T-helper 1 cell treated with Interleukin-12 subunit alpha and Interleukin-12 subunit beta and Interleukin-4 antibody, amounts not matched to agents 30 ng/mL and 1 ng/mL, for 36 hours (primary cell): Measurements from ENCODE around the gene IGSF21. TPM values are rescaled to one million over a fixed set of nuclear protein-coding genes. Genes with fewer than 3 reads are reported as not detected.

Experiments
- intact Hi-C: fragments of 100-400 bp; cut with micrococcal nuclease; formaldehyde crosslinking; loops from one replicate; pipeline ENCODE4 v1.15.1; 2024
- total RNA-seq: library from RNA; stranded (reverse); gene quantifications from 2 replicates; pipeline ENCODE4 v1.2.3, GENCODE V29; 2022

IGSF21 gene
- total RNA-seq, result not detected in 2 replicates

DNA sequence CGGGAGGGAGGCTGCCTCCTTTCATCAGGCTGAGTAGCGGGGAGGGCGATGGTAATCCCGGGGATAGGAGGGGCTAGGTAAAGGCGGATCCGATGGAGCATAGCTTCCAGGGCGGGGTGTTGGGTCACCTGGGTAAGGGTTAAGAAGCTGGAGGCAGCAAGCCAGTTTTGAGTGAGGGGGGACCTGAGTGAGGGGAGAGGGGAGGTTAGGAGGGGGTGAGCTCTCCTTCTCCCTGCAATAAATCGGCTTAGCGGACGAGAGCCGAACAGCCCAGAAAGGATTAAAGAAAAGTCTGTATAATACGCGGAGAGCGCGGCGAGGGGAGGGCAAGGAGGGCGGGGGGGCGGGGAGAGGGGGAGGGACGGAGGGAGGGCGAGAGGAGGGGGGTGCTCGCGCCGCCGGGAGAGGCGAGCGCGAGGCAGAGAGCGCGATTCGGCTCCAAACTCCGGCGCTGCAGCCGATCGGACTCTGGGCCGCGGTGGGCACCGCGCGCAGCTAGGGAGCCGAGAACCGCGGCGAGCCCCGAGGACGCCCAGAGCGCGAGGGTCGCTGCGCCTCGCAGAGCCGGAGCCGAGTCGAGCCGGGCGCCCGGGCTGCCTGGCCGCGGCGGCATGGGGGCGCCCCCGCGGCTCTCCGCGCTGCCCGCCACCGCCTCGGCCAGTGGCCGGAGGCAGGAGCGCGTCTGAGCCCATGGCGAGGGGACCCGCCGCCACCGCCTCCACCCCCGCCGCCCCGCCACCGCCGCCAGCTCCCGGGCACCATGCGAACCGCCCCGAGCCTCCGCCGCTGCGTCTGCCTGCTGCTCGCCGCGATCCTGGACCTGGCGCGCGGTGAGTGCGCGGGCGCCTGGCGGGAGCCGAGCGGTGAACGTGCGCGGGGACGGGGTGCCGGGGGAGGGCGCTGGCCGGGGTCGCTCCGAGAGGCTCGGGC is at the start of gene IGSF21:
IGSF21 (plus strand) TSS at position 430 of the 930 bp plus-strand sequence; CDS start at position 761, 331 bp downstream.
- intact Hi-C loops, result loop anchor here (5.0 kb wide), 1 partner anchor 530 kb away; no protein-coding TSS in a partner anchor

DNA sequence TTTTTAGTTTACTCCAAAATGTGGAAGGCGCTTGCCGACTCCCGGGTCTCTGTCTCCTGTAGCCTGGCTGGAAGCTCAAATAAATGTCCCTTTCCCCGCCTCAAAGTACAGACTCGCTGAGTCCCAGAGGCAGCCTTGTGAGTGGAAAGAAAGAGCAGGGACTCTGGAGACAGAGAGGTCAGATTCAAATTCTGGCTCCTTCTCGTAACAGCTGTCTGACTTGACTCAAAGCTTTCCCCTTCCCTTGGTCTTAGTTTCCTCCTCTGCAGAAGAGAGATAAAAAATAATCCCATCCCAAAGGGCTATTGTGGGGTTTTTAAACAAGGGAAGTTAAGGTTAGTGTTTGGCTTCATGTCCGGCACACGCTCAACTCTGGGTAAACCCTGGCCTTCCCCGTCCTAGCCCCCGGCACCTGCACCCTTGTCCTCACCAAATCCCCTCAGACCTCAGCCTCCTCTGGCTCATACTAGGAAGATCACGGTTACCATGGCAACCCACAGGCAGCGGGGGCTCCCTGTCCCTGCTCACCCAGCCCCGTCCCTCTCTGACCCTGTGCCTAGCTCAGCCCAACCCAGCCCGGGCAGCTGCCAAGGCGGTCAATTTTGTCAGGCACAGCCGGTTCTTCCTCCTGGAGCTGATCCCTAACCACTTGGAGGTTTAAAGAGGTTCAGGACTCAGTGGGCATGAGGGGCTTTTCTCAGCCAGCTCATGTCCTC is 49.2 kb upstream of the IGSF21 start:
- intact Hi-C loops, result no loop called here

DNA sequence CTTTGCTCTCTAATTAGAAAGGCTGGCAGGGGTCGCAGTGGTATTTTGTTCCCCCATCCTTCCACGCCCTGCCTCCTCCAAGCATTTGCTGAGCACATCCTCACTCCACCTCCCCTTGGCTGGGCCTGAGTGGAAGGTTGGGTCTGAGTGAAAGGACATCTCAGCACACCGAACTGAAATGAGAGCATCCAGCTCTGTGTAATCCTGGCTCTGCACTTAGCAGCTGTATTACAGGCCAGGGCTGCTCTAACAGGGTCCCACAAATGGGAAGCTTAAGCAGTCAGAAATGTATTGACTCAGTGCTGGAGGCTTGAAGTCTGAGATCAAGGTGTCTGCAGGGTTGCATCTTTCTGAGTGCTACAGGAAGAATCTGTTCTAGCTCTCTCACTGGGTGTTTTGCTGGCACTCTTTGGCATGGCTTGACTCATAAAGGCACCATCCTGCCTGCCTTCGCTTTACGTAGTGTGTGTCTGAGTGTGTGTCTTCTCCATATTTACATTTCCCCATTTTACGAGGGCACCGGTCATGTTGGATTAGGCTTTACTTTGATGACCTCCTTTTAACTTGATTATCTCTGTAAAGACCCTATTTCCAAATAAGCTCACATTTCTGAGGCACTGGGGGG is 48.5 kb upstream of the IGSF21 start:
- intact Hi-C loops, result no loop called here

DNA sequence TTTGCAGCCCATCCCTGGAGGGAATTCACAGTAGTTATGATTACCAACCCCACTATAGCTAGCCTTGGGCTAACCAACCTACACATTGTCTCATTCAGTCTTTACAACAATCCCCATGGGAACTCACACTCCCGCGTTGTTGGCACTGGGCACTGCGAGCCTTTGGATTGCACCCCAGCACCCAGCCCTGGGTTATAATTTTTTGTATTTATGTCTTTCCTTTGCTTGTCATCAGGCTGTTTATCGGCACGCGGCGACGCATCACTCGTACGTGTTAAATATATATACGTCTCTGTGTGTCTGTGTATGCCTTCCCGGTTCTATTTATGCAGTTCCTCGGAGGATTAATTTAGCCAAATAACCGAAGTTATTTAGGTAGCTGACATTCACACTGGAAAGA is 47.2 kb upstream of the IGSF21 start:
- intact Hi-C loops, result no loop called here

DNA sequence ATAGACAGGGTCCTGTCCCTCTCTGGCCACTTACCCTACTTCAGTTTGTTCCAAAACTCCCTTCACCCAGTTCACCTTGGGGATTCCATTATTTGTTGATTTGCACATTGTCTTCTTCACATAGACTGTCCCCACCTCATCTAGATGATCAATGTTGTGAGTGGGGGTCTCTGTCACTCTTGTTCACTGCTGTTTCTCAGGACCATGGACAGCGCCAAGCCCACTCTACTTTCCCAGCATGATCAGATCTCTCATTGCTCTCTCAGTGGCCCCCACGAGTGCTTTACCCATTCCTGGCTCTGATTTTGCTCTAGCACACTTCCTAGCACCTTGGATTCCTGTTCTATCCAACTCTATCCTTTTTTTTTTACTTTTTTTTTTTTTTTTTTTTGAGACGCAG is 45.4 kb upstream of the IGSF21 start:
- intact Hi-C loops, result no loop called here

DNA sequence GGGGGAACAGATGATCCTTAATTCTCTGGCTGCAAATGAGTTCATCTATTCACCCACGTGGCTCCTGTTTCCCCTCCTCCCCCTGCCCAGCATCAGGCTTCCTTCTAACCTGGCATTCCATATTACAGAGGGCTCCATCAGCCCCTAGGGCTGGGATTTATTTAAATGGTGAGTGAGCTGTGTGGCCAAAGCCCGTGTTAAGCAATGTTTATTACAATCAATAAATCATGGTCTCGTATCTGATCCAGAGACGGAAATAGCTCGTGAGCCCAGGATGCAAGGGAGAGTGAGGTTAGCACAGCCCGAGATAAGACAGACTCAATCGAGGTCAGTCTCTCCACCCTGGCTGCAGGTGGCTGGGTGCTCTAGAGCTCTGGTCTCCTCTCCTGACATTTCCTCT is 43.1 kb upstream of the IGSF21 start:
- intact Hi-C loops, result no loop called here

DNA sequence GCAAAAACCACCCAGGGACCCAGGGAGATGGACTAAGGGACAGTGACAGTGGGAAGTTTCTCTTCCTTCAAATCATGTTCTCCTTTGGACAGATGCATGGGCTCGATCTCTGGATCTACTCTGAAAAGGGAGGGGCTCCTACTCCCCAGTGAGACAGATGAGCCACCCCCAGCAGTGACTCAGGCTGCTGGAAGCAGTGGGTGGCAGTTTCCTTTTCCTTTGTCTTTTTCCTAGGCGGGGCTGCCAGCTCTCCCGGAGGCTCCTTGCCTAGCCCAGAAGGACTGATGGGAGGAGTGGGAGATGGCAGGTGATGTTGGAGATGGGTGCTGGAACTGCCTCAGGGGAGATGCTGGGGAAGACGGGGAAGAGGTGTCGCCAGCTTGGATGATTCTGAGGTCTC is 41.0 kb upstream of the IGSF21 start:
- intact Hi-C loops, result no loop called here

DNA sequence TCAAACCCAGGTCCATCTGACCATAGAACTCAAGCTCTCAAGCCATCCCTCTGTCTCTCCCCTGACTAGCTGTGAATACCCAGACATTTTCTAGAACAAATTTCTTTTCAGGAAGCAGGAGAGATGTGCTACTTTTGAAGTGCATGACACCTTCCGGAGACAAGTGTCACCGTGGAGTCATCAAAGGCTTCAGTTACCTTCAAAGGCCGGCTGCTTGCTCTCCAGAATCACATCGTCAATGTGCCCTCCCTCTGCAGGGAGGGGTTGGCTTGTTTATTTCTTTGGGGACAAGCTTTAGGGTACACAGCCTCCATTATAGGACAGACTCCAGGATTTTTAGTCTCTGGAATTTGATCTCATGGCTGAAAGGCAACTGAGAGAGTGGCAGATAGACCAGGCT is 37.7 kb upstream of the IGSF21 start:
- intact Hi-C loops, result no loop called here

DNA sequence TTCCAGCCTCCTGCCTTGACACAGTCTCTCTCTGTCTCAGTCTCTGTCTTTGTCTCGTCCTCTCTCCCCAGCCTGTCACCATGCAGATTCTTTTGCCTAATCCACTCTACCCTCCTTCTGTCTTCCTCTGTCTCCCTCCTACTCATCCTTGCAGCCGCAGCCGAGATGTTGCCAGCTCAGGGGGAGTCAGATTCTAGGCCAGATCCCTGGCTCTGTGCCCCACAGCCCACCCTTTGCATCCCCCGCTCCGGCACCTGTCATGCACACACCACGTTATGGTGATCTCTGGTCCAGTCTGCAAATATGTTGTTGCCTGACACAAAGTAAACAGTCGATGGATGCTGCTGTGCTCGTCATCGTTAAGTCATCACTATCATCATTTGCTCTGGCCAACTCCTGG is 35.5 kb upstream of the IGSF21 start:
- intact Hi-C loops, result no loop called here

DNA sequence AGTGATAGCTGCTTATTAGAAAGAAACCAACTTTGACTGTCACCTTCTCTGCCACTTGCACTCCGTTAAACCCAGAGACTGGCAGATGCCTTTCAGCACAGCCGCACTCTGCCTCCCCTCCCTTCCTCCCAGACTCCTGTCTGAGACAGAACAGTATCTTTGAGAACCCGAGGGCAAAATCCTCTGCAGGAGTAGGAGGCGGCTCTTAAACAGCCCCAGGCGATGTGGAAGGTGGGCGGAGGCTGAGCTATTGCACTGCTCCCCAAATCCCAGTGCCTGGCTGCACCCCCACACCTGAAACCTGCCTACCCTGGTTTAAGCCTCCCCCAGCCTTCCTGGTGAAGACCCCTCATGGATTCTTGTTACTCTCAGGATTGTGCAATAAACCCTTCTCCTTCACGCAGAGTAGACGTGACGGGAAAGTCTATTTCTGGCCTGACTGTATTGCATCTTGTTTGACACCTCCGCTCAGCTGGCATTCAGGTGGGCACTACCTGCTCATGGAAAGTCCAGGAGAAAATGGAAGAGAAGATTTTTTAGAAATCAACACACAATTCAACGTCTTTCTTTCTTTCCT is 34.4 kb upstream of the IGSF21 start:
- intact Hi-C loops, result no loop called here

GRCh38 chr1:18077657-18078215 is 29.9 kb upstream of the IGSF21 start:
- intact Hi-C loops, result no loop called here

DNA sequence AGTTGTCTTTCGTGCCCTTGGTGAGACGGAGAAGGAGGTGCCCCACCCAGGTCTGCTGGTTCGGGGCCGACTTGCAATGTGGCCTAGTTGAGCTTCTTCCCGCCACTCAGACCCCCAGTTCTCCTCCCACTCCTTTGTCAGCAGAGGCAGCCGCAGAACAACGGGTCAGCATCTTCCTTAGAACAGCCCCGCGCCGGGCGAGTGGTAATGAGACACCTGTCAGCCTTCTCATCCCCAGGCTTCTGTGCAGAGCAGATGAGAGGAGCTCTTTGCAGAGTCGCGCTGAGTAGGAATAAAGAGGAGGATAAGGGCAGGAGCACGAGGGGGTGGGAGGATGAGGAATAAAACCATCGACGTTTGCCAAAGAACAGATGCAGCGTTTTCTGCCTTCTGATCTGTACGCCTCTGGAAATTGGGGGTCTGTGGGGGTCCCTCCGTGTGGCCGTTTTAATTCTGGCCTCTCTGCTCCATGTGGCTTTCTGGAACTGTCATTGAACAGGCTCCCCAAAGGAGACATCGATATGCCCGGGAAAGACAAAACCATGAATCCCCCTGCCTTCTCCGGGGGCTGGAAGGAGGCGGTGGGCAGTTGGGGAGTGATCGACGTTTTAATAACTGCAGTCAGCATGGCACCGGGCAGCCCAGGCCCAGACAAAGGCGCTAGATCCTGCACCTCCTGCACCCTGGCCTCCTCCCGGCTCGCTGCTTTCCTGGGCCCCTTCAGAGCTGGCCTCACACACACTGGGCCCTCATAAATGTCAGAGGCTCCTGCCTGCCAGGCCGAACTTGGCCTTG is 27.5 kb upstream of the IGSF21 start:
- intact Hi-C loops, result no loop called here

DNA sequence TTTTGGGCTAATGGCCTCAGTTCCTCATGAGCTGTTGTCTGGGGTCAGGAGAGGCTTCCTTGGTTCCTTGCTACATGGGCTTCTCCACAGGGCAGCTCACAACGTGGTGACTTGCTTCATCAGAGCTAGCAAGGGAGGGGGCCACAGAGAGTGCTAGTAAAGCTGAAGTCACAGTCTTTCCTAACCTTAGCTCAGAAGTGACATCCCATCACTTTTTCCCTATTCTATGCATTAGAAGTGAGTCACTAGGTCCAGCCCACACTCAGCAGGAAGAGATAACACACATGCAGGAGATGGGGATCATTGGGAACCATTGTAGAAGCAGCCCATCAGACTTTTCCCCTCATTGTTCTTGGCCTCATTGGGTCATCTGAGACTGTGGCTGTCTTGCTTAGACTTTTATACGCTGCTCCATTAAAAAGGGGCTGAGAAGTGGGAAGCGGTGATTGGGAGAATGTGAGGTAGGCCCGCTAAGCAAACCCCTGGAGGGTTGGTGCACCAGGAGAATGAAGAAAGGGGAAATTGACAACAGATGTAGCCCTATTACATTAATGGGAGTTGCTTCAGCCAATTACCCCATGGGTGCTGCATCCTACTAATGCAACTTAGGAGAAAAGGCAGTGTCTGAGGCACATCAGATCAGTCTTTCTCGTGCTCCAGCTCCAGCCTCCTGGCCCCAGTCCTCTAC is 22.1 kb upstream of the IGSF21 start:
- intact Hi-C loops, result no loop called here

GRCh38 chr1:18088077-18088594 is 19.5 kb upstream of the IGSF21 start:
- intact Hi-C loops, result no loop called here

GRCh38 chr1:18089488-18089887 is 18.1 kb upstream of the IGSF21 start:
- intact Hi-C loops, result no loop called here

GRCh38 chr1:18090636-18091035 is 17.0 kb upstream of the IGSF21 start:
- intact Hi-C loops, result no loop called here

DNA sequence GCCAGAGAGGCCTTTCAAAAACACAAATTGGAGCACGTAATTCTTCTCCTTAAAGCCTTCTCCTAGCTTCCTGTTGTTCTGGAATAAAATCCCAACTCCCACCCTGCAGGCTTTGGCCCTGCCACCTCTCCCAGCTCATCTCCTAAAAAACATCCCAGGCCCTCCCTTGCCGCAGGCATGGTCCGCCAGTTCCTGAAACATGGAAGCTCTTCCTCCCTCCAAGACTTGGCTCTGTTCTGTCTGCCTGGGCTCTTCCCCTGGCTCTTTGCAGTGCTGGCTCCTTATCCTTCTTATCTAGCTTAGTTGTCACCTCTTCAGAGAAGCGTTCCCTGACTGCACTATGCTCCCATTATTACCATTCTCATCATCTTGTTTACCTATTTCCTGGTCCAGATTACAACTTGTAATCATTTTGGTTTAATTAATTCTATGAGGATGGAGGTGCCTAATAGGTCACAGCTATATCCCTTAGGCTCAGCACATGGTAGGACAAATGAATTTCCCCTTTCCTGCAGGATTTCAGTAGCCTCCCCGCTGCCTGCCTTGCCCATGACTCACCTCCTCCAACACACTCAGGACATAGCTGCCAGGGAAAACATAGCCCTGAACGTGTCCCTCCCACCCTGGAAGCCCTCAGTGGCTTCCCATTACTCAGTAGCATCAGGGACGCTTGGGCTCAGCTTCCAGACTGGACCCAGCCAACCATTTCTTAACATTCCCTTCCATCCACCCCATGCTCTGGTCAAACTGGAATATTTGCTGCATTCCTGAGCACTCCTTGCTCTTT is 15.7 kb upstream of the IGSF21 start:
- intact Hi-C loops, result no loop called here

DNA sequence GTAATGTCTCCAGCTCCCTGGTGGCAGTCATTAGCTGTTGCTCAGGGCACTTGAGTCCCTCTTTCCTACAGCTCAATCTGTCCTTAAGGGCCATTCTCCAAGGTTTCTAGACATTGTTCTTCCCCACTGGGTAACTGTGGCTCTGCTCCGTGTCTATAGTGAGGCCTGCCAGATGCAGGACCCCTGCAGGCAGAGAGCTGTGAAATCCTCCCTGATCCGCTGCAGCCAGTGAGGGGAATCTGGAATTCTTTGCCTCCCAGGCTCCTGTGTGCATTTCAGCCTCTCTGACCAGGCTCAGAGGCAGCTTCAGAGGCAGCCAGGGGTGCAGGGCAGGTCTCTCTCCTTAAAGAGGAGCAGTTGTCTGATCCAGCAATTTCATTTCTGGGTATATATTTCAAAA is 14.4 kb upstream of the IGSF21 start:
- intact Hi-C loops, result no loop called here

DNA sequence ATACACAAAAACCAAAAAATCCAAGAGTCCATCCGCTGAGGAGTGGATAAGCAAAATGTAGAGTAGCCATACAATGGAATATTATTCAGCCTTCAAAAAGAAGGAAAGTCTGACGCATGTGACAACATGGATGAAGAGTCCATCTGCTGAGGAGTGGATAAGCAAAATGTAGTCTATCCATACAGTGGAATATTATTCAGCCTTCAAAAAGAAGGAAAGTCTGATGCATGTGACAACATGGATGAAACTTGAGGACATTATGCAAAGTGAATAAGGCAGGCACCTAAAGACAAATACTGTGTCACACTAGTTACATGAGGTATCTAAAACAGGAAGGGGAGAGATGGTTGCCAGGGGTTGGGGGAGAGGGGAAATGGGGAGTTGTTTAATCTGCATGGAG is 14.0 kb upstream of the IGSF21 start:
- intact Hi-C loops, result no loop called here
